ENCODE results near the gene GEMIN2.

Gene GEMIN2

DNA sequence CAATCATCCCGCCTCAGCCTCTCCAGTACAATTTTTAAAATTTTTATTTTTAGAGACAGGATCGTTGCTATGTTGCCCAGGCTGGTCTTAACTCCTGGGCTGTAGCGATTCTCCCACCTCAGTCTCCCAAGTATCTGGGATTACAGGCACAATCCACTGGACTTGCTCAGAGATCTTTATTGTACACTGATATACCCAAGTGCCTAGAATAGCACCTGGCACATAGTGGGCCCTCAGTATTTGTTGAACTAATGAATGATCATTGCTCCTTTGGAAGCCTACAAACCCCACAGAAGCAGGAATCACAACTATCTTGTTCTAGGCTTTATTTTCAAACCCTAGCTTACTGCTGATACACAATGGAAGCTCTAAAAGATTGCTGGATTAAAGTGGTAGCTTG, 59.1 kb downstream of the GEMIN2 start:
- H3K4me3 ChIP-seq (ENCODE audit: control insufficient read depth, low read depth, low read length) = no peak overlapping the region
- no peak for DNase-seq (ENCODE audit: low read depth)
- TF ChIP-seq, protein P1, sequence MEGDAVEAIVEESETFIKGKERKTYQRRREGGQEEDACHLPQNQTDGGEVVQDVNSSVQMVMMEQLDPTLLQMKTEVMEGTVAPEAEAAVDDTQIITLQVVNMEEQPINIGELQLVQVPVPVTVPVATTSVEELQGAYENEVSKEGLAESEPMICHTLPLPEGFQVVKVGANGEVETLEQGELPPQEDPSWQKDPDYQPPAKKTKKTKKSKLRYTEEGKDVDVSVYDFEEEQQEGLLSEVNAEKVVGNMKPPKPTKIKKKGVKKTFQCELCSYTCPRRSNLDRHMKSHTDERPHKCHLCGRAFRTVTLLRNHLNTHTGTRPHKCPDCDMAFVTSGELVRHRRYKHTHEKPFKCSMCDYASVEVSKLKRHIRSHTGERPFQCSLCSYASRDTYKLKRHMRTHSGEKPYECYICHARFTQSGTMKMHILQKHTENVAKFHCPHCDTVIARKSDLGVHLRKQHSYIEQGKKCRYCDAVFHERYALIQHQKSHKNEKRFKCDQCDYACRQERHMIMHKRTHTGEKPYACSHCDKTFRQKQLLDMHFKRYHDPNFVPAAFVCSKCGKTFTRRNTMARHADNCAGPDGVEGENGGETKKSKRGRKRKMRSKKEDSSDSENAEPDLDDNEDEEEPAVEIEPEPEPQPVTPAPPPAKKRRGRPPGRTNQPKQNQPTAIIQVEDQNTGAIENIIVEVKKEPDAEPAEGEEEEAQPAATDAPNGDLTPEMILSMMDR (IDR thresholded peaks at IDR 0.05; ENCODE audit: control insufficient read depth, insufficient read depth, low read depth, low read length, missing control alignments) = no peak

DNA sequence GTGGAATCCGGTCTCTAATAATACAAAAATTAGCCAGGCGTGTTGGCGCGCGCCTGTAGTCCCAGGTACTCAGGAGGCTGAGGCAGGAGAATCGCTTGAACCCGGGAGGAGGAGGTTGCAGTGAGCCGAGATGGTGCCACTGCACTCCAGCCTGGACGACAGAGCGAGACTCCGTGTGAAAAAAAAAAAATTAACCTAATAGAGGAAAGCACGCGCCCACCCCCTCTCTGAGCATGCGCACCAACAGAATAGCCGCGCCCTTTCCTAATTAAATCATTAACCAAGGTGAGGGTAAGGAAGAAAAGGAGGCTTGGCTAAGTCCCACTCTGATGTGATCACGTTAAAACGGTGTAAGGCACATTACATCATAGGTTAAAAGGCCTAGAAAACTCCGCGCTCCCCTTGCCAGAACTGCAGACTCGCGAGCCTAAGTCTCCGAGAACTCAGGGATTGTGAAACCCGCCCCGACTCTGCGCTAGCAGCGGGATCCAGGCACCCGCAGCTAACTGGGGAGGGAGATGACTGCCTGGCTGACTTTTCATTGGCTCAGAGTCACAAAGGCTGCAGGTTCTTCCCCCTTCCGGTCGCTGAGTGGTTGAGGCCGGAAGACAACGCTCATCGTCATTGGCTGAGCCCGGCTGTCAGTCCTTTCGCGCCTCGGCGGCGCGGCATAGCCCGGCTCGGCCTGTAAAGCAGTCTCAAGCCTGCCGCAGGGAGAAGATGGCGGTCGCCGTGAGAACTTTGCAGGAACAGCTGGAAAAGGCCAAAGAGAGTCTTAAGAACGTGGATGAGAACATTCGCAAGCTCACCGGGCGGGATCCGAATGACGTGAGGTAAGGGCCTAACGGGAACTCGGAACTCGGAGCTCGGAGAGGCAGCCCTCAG, 60.7 kb downstream of the GEMIN2 start, which contains the start of gene PNN:
Gene PNN, plus strand, starts transcription at position 695 of the 885 bp plus-strand sequence. Its CDS starts 26 bp downstream, at position 721.
- peak; percentile 99 for DNase-seq (ENCODE audit: low read depth)
- TF ChIP-seq, protein P1 (IDR thresholded peaks at IDR 0.05; ENCODE audit: control insufficient read depth, insufficient read depth, low read depth, low read length, missing control alignments) = no peak
- H3K4me3 ChIP-seq (ENCODE audit: control insufficient read depth, low read depth, low read length) = peak within 1 kb of the TSS; percentile 98

DNA sequence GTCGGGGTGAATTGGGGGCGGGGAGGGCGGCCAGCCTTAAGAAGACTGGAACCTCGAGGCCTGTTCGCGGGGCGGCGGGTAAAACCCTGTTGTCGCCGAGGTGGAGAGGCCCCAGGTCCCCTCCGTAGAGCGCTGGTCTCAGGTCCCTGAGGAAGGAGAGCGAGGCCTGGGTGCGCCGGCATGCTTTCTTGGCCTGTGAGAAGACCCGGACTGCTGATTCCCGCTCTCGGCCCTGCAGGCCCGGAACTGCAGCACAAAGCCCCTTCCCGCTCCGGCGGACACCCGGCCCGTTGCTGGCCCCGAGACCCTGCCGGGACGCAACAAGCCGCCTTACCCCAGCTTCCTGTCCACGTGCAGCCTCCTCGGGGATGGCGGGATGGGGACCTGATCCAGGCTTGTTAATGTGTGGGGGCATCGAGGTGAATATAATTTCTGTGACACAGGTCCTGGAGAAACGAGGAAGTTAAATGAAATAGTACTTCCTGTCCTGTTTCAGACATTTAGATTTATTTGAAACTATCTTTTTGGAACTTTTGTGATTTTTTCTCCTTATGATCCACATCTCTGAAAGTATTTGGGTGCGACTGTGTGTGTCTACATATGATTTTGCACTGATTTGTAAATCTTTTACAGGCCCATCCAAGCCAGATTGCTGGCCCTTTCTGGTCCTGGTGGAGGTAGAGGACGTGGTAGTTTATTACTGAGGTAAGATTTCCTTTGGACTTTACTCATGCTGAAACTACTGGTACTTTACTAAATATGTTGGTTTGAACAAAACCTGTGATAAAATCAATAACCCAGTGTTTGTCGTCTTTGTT, 61.5 kb downstream of the GEMIN2 start:
- H3K4me3 ChIP-seq (ENCODE audit: control insufficient read depth, low read depth, low read length) = peak overlapping the region; percentile 98
- TF ChIP-seq, protein P1 (IDR thresholded peaks at IDR 0.05; ENCODE audit: control insufficient read depth, insufficient read depth, low read depth, low read length, missing control alignments) = no peak
- DNase-seq (ENCODE audit: low read depth) = no peak

DNA sequence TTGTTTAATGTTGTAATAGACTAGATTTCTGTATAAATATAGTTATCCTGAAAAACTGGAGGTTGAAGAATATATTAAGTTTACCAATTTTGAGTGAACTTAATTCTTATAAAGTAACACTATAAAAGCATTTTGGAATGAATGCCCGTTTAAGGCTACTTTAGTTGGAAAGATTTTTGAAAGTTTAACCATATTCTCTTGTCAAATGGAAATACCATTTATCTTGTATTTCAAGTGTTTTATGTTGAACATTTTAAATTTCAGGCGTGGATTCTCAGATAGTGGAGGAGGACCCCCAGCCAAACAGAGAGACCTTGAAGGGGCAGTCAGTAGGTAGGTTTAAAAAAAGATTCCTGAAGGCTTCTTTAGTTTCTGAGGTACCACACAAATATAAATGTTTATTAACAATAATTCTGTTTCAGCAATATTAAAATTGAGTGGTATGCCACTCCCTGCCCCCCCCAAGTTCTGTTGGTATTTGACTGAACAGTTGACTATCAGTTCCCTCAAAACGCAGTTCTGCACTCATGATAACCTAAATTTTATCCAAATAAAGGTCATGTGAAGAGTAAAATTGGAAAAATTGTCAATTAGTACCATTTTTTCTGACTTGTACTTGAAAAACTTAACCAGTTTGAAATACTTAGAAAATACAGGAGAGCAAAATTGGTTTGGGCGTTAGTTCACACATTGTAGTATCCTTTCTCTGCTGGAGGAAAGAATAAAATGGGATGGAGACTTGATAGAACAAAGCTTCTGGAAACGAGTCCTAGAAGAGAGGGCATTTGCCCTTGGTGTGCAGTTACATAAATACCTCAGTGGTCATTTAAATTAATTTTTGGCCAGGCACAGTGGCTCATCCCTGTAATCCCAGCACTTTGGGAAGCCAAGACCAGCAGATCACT, 62.4 kb downstream of the GEMIN2 start:
- TF ChIP-seq, protein P1 (IDR thresholded peaks at IDR 0.05; ENCODE audit: control insufficient read depth, insufficient read depth, low read depth, low read length, missing control alignments) = no peak
- H3K4me3 ChIP-seq (ENCODE audit: control insufficient read depth, low read depth, low read length) = peak overlapping the region; percentile 98

DNA sequence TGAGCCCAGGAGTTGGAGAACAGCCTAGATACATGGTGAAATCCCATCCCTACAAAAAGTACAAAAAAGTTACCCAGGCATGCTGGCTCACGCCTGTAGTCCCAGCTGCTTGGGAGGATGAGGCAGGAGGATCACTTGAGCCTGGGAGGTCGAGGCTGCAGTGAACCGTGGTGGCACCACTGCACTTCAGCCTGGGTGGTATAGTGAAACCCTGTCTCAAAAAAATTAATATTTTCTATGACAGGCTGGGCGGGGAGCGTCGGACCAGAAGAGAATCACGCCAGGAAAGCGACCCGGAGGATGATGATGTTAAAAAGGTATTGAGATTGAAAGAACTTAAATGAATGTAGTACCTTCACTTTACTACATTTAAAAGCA, 63.0 kb downstream of the GEMIN2 start:
- DNase-seq (ENCODE audit: low read depth) = no peak
- TF ChIP-seq, protein P1 (IDR thresholded peaks at IDR 0.05; ENCODE audit: control insufficient read depth, insufficient read depth, low read depth, low read length, missing control alignments) = no peak
- no peak overlapping the region for H3K4me3 ChIP-seq (ENCODE audit: control insufficient read depth, low read depth, low read length)

More for the DNA sequence above, 62.4 kb downstream of the GEMIN2 start:
- DNase-seq (ENCODE audit: low read depth) = no peak

DNA sequence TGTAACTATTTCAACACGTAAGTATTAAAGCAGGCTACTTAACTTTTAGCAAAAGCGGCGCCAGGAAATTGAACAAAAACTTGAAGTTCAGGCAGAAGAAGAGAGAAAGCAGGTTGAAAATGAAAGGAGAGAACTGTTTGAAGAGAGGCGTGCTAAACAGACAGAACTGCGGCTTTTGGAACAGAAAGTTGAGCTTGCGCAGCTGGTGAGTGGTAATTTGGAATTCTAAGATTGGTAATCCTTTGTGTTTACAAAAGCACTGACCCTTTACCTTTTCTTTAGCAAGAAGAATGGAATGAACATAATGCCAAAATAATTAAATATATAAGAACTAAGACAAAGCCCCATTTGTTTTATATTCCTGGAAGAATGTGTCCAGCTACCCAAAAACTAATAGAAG, 64.9 kb downstream of the GEMIN2 start:
- DNase-seq (ENCODE audit: low read depth) = no peak
- no peak overlapping the region for H3K4me3 ChIP-seq (ENCODE audit: control insufficient read depth, low read depth, low read length)
- TF ChIP-seq, protein P1 (IDR thresholded peaks at IDR 0.05; ENCODE audit: control insufficient read depth, insufficient read depth, low read depth, low read length, missing control alignments) = no peak
